NCI-H187 treated with DMSO at 0.1 percent for 48 hours (cell line): ENCODE results near the gene MAGOH.

ENCODE experiments used
- DNase-seq: peaks from one replicate; lab custom pipeline; 2025; lab: John Stamatoyannopoulos, UW

MAGOH gene

DNA sequence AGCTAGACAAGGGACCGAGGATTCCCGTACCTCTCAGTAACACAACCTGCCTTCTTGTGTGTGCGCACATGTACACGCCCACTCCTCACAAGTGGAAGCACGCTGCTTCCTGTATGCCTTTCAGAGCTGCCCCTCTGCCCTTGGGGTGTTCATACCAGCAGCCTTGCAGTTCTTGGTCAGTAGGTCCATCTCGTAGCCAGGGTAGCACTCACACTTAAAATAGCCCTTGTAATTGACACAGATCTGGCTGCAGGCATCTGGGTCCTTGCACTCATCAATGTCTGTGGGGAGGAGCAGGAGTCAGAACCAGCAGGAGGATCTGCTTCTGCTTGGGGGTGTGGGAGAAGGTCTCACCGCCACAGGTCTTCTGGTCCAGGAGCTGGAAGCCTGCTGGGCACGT is 32.6 kb upstream of the MAGOH start:
- DNase-seq, result no peak

DNA sequence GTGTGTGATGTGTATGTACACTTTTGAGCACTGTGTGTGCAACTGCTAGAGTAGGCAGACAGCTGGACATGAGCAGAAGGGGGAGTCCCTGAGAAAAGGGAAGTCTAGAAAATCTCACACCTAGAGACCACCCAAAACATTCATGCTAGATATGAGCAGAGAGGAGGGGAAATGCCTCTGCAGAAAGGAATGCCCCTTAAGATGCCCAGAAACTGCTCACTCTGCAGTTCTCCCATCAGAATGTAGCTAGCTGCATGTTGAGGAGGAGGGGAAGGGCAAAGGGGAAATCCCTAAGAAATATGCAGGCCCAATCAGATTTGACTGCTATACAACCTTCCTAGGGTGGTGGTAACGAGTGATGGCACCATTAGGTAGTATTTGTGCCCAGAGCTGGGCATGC is 31.8 kb upstream of the MAGOH start:
- no peak for DNase-seq

DNA sequence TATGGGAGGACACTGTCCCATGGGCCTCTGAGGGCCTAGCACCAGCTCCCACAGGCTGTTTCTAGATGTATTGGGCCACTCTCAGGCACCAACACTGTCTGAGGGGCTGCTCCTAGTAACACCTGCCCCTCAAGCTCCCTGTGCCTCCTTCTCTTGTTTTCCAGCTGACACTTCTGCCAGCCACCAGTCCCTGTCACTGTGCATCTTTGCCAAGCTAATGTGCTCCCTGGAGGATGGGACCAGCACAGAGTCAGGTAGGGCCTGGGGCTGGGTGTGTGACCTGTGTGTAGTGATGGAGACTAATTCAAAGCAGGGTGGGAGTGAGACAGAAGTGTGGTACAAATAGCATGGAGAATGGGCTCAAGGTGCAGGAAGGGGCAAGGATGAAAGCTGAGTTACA is 29.4 kb upstream of the MAGOH start:
- no peak for DNase-seq

DNA sequence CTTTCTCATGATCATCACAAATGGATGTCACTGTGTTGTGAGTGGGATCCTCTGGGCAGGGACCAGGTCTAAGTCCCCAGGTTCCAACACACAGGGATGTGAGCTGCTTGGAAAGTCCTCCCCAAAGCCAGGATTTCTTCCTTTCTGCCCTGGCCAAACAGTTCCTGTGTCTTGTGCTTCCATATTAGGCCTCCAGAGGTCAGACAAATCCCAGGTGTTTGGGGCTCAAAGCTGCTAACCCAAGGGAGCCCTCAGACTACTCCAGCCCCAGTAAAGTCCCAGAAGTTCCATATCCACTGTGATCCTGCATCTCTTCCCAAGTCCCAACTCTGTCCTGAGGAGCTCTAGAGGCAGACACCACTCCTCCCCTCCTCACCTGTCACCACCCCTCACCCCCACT is 27.7 kb upstream of the MAGOH start:
- no peak for DNase-seq

DNA sequence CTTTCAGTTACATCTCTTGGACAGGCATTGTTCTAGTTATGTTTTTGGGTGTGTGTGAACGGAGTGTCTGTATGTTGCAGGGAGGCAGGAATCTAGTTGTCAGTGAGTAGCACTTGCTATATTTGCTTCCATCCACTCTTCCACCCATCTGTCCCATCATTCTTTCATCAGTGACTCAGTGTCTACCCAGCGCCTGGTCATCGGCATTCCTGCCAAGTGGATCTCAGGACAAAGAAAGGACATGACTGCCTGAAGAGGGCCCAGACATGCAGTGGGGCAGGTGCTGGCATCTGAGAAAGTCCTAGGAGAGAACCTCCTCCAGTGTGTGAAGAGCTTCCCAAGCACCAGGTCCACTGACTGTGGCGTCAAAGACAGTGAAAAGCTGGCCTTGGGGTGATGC is 27.3 kb upstream of the MAGOH start:
- DNase-seq, result no peak

DNA sequence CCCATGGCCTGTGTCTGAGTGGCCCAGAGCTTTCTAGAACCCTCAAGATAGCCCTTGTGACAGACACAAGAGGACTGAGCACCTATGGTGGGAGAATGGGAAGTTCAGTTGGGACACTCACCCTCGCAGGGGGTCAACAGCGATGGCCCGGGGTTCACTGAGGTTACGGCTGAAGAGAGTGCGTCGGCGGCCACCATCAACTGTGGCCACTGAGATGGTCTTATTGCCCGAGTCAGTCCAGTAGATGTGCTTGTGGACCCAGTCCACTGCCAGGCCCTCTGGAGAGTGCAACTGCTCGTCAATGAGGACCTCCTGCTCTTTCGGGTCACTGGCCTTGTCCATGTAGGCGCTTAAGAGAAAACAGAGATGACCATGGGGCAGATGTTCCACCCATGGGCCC is 25.7 kb upstream of the MAGOH start:
- DNase-seq, result no peak

DNA sequence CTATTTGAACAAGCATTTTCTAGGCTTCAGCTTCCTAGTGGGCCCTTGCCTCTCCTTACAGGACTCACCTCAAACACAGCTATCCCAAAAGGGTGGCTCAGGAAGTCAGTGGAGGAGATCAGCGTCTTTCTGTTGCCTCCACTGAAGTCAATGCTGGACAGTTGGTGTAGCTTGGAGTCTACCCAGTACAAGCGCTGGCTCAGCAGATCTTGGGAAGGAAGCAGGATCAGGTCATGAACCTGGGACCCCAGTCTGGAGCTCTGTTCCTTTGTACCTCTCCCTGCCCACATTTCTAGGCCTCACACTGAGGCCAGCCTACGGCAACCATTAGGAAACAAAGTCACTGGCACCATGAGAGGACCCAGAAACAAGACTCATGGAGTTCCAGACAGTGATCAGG is 23.7 kb upstream of the MAGOH start:
- DNase-seq, result no peak

DNA sequence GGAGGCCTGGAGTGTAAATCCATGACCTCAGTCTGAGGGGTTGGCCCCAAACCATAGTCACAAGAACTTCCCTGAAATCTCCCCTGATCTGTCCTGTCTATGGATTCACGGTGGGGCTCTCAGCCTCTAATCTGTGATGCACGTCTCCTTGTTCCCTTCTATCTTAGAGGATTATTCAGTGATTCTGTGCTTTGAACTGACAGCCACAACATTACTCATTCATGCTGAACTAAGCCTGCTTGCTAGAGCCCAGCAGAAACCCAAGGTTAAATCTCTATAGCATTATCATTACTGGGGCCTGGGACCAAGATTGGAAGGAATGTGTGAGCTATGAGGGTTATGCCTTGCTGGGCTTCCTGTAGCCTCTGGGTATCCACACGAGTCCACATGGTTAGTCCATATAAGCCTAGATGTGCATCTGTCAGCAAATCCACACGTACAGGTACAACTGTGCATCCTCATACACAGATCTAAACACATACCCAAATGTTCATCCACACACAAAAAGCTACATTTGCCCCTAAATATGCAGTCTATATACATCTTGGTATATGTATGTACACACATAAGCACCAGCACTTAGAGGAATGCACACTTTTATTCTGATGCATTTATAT is 22.4 kb upstream of the MAGOH start:
- no peak for DNase-seq

DNA sequence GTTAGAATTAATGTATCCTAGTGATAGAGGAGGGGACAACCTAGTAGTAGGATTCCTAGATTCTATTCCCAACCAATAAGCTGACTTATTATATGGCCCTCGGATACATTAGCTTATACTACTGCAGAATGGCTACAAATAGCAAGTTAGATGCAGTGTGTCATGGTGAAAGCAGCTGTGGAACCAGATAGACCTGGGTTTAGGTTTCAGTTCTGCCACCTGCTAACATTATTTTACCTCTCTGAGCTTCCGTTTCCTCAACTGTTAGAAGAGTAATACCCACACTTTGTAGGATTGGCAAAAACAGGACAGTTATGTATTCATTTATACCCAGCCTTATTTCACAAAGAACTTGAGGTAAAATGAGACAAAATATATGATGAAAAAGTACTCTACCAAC is 21.6 kb upstream of the MAGOH start:
- no peak for DNase-seq

DNA sequence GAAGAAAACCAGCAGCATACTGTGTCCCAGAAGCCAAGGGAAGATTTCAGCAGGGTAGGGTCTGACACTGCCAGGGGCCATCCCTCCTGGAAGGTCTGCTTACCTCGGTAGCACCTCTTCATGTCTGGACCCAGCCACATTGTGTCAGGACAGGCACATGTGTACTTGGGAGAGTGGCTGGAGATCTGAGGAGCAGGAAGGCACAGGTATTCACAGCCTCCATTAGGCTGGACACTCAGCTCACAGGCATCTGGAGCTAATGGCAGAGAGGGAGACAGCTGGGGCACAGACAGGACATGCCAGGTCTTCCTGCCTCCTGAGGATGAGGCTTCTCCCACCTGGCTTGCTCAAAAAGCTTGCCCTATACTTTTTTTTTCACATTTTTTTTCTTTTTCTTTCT is 19.9 kb upstream of the MAGOH start:
- DNase-seq, result no peak

DNA sequence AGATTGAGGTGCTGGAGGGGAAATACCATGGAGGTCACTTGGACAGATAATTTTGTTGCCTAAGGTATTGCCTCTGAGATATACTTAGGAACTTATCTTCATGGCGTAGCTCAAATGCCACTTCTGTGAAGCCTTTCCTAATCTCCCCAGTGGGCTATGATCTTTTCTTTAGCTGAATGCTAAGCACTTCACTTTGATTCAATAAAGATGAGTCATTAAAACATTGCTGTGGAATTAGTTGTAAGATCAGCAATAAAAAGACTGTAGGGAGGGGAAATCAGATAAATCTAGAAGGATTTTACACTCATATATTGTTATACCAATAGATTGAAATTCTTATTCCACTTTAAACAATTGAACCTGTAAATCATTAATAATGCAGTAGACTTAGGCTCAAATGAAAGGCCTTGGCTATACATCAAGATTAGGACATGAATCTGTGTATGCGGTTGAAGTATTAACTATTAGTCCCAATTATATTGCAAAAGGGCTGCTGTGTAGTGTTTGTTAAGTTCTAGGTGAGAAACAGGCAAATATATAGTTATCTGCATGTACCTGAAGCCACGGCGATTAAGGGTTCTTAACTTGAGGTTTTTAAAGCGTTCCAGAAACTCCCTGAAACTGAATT is 19.2 kb upstream of the MAGOH start:
- no peak for DNase-seq

DNA sequence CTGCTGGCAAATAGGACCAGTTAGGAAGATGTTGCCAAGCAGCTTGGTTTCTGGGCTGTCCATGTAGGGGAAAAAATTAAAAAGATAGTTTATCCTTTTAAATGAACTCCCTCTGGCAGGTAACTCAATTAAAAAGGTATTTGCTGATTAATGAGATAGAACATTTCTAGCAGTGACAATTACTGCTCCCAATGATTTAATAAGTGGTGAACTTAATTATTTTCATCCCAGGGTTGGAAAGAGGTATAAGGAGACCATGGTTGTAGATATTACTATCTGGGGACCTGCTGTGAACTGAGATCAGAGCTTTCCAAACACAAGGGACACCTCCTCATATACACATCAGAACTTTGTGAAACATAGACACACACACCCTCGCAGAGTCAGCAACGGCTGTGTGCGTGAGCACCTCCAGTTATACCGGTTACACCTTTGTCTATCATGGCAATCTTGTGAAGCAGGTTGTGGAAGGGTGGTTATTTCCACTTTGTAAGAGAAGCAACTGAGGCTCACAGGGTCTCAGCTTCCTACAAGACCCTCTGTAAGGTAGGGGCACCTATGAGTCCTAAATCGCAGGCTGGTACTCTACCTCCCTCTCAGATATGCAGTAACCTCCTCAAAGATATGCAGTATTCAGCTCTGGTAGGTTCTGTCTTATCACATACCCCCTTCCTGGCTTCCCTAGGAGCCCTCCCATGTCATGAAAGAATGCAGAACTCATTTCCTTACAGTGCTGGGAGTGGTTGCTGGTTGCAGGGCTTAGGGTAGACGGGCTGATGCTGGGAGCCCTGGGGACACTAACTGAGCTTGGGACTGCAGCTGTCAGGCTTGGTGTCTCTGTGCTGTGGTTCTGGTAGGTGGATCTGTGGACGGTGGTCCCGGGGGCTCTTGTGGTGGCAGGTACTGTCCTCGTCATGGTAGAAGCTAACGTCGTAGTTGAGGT is 18.5 kb upstream of the MAGOH start:
- DNase-seq, result no peak

DNA sequence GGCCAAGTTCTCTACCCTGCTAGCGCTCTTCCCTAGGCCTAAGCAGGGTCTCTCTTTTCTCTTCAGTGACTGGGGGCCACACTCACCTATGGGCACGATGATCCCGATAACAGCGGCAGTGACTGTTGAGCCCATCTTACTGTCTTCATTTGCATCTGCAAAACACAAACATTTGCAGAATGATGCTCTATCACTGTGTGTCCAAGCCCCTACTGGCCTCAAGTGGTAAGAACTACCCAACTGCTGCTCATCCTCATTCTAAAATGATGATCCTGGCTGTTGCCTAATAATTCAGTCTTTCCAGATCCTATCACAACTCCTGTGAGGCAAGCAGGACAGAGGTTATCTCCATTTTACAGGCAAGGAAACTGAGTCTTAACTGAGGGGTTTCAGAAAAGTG is 16.7 kb upstream of the MAGOH start:
- DNase-seq, result no peak

DNA sequence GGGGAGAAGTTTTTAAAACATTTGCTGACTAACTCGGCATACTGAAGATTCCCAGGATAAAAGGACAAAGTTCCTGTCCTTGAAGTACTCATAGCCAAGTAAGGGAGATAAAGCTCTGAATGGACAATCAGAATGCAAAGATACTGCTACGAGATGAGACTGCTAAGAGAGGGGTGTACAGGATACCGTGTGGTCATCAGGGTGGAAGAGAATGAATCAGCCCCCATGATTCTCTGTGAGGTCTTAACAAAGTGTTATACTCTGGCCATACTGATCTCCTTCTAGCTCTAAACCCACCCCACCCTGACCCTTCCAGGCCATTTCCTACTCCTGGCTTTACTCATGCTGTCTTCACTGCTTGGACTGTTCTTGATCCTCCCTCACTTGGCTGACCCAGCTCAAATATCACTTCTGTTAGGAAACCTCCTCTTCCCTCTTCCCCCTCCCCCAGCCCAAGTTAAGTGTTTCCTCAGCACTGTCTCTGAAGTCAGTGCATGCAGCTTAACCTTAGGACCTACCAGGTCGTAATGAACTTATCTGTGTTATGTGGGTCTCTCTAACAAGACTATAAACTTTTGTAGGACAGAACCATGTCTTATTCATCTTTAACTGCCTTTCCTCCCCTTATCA is 15.8 kb upstream of the MAGOH start:
- DNase-seq, result no peak

DNA sequence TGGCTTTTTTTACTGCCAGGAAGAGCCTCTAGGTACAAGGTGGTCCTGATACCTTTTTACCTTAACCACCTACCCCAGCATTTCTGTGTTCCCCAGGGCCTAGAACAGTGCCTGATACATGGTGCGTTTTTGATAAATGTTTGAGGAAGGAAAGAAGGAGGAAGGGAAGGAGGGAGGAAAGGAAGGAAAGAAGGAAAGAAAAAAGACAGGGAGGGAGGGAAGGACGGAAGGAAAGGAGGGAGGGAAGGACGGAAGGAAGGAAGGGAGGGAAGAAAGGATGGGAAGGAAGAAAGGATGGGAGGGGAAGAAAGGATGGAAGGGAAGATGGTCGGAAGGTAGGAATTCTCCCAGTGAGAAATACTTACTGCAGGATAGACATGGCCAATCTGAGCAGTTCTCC is 12.0 kb upstream of the MAGOH start:
- DNase-seq, result no peak

DNA sequence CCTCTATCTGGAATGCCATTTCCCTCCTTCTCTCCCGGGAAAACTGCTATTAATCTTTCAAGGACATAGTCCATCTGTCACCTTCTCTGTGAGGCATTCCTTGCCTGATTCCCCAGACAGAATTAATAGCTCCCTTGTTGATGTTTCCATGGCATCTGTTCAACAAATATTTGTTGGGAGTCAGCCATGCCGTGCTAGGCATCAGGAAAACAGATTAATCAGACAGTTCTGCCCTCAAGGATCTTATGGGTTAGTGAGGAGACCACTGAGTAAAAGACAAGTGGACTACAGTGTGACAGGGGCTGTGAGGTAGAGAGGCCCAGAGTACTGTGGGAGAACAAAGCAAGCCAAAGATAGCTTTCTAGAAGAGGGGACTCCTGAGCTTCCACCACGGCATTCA is 11.4 kb upstream of the MAGOH start:
- no peak for DNase-seq

DNA sequence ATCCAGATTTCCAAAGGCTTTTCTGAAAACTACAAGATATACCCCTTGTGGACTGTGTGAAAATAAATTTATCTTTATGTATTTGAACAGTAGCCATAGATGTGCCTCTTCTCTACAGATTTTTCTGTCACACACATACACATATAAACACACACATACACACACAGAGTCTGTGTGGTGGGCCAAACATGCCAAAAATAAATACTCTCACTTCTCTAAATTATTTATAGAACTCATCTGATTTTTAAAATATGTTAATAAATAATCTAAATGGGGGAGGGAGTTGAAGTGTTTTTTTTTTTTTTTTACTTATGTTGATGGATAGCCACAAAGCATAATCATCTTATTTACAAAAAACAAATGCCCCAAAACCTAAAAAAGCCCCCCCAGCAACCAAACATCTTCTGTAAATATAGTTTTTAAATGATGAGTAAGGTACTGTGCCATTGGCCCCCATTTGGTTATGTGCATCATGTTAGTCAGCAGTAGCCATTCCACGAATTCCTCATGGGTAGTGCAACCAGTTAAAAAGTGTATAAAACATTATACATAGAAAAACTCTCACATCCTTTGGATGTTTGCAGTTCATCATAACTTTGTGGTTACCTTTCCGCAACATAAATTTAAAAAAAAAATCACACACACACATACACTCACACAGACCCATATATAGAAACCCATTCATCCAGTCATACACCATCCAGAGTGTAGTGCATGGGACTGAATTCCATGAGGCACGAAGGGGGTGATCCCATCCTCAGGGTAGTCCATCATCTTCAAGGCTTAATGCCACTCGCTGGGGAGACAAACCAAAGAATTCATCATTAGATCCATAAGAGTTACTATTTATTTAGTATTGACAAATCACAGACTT is 8.2 kb upstream of the MAGOH start:
- DNase-seq, result no peak

DNA sequence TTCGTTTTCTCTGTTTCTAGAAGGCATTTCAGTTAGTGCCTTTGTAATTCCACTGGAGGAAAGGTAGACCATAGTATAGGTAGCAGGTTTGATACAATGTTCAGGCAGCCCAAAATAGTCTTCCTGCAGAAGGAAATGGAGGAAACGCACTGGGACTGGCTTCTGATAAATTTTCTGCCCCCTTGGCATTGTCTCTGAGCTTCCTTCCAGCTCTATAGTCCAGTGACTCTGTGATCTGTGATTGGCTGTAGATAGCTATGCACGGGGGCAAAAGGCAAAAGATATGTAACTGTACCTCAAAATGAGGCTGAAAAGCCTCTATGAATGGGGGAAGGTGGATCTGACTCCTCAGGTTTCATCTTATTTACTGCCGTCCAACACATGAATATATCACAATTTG is 5.8 kb upstream of the MAGOH start:
- DNase-seq, result no peak

DNA sequence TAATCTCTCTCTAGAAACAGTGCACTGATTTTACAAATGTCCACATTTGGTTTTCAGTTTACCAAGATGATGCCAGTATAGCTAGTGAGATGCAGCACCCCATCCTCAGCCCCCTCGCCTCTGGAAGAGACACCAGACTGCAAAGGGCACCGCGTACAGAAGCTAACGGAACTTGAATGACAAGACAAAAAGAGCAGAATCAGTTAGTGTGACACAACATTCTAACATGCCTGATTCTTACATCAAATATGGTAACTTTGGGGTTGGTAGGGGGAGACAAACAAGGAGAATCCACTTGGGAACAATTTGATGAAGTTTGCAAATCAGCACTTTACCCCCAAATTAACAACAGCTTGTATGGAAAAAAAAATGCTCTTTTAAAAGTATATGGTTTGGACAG is 4.1 kb upstream of the MAGOH start:
- no peak for DNase-seq

DNA sequence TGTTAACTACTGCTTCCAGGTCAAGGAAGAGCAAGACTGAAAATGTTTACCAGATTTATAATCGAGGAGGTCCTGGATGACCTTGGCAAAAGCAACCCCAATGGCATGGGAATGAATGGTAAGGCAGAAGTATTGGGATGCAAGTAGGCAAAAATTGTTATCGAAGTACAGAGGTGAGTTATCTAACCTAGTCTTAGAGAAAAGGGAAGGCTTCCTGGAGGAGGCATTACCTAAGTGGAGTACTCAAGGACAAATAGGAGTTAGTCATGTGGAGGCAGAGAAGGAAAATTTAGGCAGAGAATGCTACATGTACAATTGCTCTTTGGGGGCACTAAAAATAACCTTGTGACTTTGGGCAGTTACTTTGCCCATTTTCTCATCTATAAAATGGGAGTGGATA is 3.5 kb upstream of the MAGOH start:
- DNase-seq, result no peak

DNA sequence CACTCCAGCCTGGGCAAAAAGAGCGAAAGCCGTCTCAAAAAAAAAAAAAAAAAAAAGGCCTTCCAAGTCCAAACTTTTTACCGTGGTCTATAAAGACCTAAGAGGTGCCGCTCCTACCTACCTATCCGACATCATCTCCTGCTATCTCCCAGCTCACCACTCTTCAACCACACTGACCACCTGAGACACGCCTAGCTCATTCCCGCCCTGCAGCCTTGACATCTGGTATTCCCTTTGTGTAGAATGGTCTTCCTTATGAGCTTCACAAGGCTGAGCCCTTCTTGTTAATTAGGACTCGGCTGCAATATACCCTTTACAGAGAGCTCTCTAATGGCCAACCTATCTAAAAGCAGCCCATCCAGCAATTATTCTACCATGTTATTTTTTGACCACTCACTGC is 680 bp downstream of the MAGOH start:
- DNase-seq, result no peak

DNA sequence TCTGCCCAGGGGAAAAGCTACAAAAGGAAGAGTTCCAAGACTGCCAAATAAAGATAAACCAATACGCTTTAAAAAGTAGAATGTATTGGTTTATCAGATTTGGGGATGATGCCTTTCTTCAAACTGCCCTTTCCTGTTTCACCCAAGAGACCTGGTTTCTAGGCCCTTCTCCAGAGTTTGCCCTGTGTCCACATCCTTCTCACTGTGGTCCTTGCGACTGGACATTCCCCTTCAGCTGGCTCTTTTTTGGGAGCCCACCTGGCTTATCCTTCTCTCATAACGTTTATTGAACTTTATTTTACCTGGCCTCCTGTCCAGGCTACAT is 17.4 kb downstream of the MAGOH start:
- no peak for DNase-seq
